ENCODE data around the gene SUFU.

DNA sequence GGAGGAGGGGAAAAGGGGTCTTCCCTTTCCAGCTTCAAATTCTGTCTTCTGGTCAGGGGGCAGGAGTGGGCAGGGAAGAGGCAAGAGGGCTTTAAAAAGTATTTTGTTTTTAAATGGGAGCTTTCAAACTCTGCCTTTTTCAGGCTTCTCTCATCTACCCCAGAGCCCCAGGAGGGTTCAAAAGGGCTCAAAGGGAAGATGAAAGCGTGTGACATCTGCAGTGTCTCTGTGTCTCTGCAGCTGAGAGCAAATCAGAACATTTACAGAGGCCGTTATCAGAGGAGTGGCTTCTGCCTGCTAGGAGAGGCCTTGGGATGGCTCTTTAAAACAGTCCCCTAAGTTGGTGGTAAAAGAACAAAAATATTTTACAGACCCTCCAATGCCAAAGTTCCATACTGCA, 170.8 kb downstream of the SUFU start:
- TF ChIP-seq, protein P1, sequence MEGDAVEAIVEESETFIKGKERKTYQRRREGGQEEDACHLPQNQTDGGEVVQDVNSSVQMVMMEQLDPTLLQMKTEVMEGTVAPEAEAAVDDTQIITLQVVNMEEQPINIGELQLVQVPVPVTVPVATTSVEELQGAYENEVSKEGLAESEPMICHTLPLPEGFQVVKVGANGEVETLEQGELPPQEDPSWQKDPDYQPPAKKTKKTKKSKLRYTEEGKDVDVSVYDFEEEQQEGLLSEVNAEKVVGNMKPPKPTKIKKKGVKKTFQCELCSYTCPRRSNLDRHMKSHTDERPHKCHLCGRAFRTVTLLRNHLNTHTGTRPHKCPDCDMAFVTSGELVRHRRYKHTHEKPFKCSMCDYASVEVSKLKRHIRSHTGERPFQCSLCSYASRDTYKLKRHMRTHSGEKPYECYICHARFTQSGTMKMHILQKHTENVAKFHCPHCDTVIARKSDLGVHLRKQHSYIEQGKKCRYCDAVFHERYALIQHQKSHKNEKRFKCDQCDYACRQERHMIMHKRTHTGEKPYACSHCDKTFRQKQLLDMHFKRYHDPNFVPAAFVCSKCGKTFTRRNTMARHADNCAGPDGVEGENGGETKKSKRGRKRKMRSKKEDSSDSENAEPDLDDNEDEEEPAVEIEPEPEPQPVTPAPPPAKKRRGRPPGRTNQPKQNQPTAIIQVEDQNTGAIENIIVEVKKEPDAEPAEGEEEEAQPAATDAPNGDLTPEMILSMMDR (IDR thresholded peaks at IDR 0.05), result no peak
- TF ChIP-seq POLR2A (IDR thresholded peaks at IDR 0.05) (no peak), POLR2AphosphoS5 (IDR thresholded peaks at IDR 0.05) (no peak)

All from sigmoid colon (tissue), 4 donors.